Body of pancreas (tissue), 4 donors: ENCODE measurements around the gene KCTD3.

Experiments
- CTCF ChIP-seq, 7 experiments: fragments of 450-650 bp in 4 of 7; fragments of 200-600 bp in 3 of 7; sonication (generic) in 3 of 7; IDR thresholded peaks; one replicate each; pipeline ENCODE4 v1.5.1; 2016 to 2019; ENCODE audit warnings: antibody characterized with exemption in 7 of 7
- POLR2A ChIP-seq, 3 donors: fragments of 450-650 bp; IDR thresholded peaks; one replicate each; pipeline ENCODE4 v1.6.1; 2016; ENCODE audit warnings: antibody characterized with exemption in 3 of 3, mild to moderate bottlenecking in 2 of 3

- TF ChIP-seq POLR2A (IDR thresholded peaks at IDR 0.05) (no peak), CTCF (IDR thresholded peaks at IDR 0.05) (no peak)
Observed at GRCh38 chr1:215665215-215665614, 98.1 kb downstream of the KCTD3 start.
